BJ (cell line): Measurements from ENCODE around the gene TJP3. TPM values are rescaled to one million over a fixed set of nuclear protein-coding genes. Genes with fewer than 3 reads are reported as not detected.

Source experiments
- CTCF ChIA-PET: fragments of 350-600 bp; formaldehyde crosslinking; extraction: SDS; loops from one replicate; lab custom pipeline; 2021; ENCODE audit warnings: antibody characterized with exemption, inconsistent platforms; lab: Yijun Ruan, JAX
- POLR2A ChIA-PET: fragments of 300-600 bp; sonication (Branson Sonifier 250); formaldehyde crosslinking; extraction: SDS; loops from one replicate; lab custom pipeline; 2021; ENCODE audit warnings: antibody characterized with exemption; lab: Charles Lee
- DNase-seq: peaks from one replicate; pipeline ENCODE4 v3.0.0-alpha.2; 2011; ENCODE audit warnings: low read depth
- H3K27me3 ChIP-seq: 2 replicates; pipeline ENCODE4 v1.6.0; 2011; ENCODE audit warnings: low read length; ENCODE audit not compliant: control insufficient read depth, insufficient read depth
- H3K36me3 ChIP-seq: 2 replicates; pipeline ENCODE4 v1.5.1; 2011; ENCODE audit warnings: low read length; ENCODE audit not compliant: control insufficient read depth, insufficient read depth
- H3K4me3 ChIP-seq: 2 replicates; pipeline ENCODE4 v1.5.1; 2011; ENCODE audit warnings: low read depth, mild to moderate bottlenecking, control low read depth, low read length
- CTCF ChIP-seq: IDR thresholded peaks from 2 replicates; pipeline ENCODE4 v1.5.1; 2011; ENCODE audit warnings: low read depth, mild to moderate bottlenecking, control low read depth, inconsistent platforms, low read length, moderate library complexity; ENCODE audit not compliant: insufficient read depth
- polyA plus RNA-seq: library from polyadenylated mRNA; depleted of rRNA; stranded (reverse); fragments of >200 nt; gene quantifications from 2 replicates; pipeline ENCODE4 v1.2.3, GENCODE V29; 2011

TJP3 gene
- polyA plus RNA-seq, 1 experiment = not detected

- Histone ChIP-seq H3K4me3 (no peak overlapping the region), H3K27me3 (peaks cover 5% of the 10 kb centered on the region), H3K36me3 (no peaks in the 10 kb centered on the region)
- DNase-seq = no peak
- ChIA-PET POLR2A (no interaction called here), CTCF (no interaction called here)
- TF ChIP-seq CTCF = no peak
Measured at GRCh38 chr19:3783660-3784584, 75.7 kb downstream of the TJP3 start.

- Histone ChIP-seq H3K27me3 (peaks cover 5% of the 10 kb centered on the region), H3K36me3 (no peaks in the 10 kb centered on the region), H3K4me3 (no peak overlapping the region)
- TF ChIP-seq CTCF = no peak
- no peak for DNase-seq
- ChIA-PET POLR2A (no interaction called here), CTCF (interaction anchor here (0.6 kb wide), 1 partner anchor 9 kb away, joined by 4 read pairs; no protein-coding TSS in a partner anchor)
Measured at GRCh38 chr19:3784607-3785450, 76.6 kb downstream of the TJP3 start.

- no peak for TF ChIP-seq CTCF
- Histone ChIP-seq H3K27me3 (peaks cover 5% of the 10 kb centered on the region), H3K36me3 (no peaks in the 10 kb centered on the region), H3K4me3 (no peak overlapping the region)
- CTCF ChIA-PET = no interaction called here
- POLR2A ChIA-PET = no interaction called here
- no peak for DNase-seq
Measured at GRCh38 chr19:3785451-3785937, 77.3 kb downstream of the TJP3 start.

- no peak for TF ChIP-seq CTCF
- Histone ChIP-seq H3K4me3 (no peak within 1 kb of the TSS), H3K27me3 (peaks cover 5% of the 10 kb centered on the region), H3K36me3 (no peaks in the 10 kb centered on the region)
- DNase-seq = no peak
- ChIA-PET POLR2A (no interaction called here), CTCF (no interaction called here)
Measured at GRCh38 chr19:3785938-3786824, 78.0 kb downstream of the TJP3 start, which contains the start of gene MATK. MATK (minus strand) TSS chr19:3786381; CDS start chr19:3785135, 1,246 bp downstream.
